GM12875 (cell line): Measurements from ENCODE around the gene ACTR1B.
"Not testable (repeated sequence)": the region's sequence is repeated elsewhere in the genome, so short reads cannot be mapped to it uniquely, and the experiment has no call there.

Source experiments
- H3K4me3 ChIP-seq: one replicate; pipeline ENCODE4 v1.5.1; 2011; ENCODE audit warnings: low read depth, low read length, control low read depth
- CTCF ChIP-seq: IDR thresholded peaks from 2 replicates; pipeline ENCODE4 v1.5.1; 2011; ENCODE audit warnings: low read depth, mild to moderate bottlenecking, control low read depth, inconsistent platforms, low read length, moderate library complexity, borderline replicate concordance; ENCODE audit not compliant: insufficient read depth

ACTR1B gene

GRCh38 chr2:97688062-97688827 lies 24.4 kb upstream of the ACTR1B start:
- no peak for TF ChIP-seq CTCF
- H3K4me3 ChIP-seq, result no peak overlapping the region

GRCh38 chr2:97687235-97687634 lies 23.4 kb upstream of the ACTR1B start:
- H3K4me3 ChIP-seq, result not testable (repeated sequence)

DNA sequence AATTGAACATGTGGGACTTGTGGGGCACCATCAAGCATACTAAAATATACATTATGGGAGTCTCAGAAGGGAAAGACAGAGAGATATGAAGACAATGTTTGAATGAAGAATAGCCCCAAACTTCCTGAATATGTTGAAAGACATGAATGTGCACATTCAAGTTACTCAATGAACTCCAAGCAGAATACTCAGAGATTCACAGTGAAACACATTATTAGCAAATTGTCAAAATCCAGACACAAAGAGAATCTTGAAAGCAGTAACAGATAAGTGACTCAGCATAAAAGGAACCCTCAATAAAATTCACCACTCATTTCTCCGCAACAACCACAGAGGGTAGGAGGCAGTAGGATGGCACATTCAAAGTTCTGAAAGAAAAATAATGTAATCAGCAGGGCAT lies 14.5 kb upstream of the ACTR1B start:
- no peak overlapping the region for H3K4me3 ChIP-seq
- TF ChIP-seq CTCF, result no peak

- TF ChIP-seq CTCF, result no peak
- no peak overlapping the region for H3K4me3 ChIP-seq
These were observed 13.6 kb upstream of the ACTR1B start for GRCh38 chr2:97677480-97677879.

- no peak overlapping the region for H3K4me3 ChIP-seq
- TF ChIP-seq CTCF, result no peak
These were observed 12.8 kb upstream of the ACTR1B start for GRCh38 chr2:97676620-97677019.

GRCh38 chr2:97675430-97676113 lies 11.7 kb upstream of the ACTR1B start:
- TF ChIP-seq CTCF, result no peak
- no peak overlapping the region for H3K4me3 ChIP-seq

GRCh38 chr2:97673915-97674283 lies 10.1 kb upstream of the ACTR1B start:
- TF ChIP-seq CTCF, result no peak

More at GRCh38 chr2:97673915-97674283, 10.1 kb upstream of the ACTR1B start:
- no peak overlapping the region for H3K4me3 ChIP-seq
